ENCODE data around the gene XPA. TPM values are rescaled to one million over a fixed set of nuclear protein-coding genes. Genes with fewer than 3 reads are reported as not detected.
A peak's percentile ranks its signal among the peaks of the same experiment; 100 is the strongest.

The XPA gene
- polyA plus RNA-seq, 3 donors, result 2.9 to 15.8 (median 15.4) TPM

GRCh38 chr9:97742545-97742944 is 45.4 kb upstream of the XPA start:
- Histone ChIP-seq H3K36me3 (replicated peaks in 1 of 2; ENCODE audit: control insufficient read depth in 1 of 2, insufficient read depth in 2 of 2, low read length in 2 of 2) (no peaks in the 10 kb centered on the region), H3K4me2 (replicated peaks; ENCODE audit: extremely low read depth, low read length, poor library complexity, severe bottlenecking) (no peak overlapping the region), H3K4me3 (replicated peaks in 1 of 3; ENCODE audit: low read depth in 2 of 3, low read length in 3 of 3) (no peak overlapping the region), H4K20me1 (ENCODE audit: insufficient read depth, low read length) (no peaks in the 10 kb centered on the region), H3K27ac (ENCODE audit: low read depth in 1 of 2, low read length in 2 of 2) (no peak overlapping the region), H3K9me3 (replicated peaks in 1 of 2; ENCODE audit: control insufficient read depth in 1 of 2, insufficient read depth in 1 of 2, low read length in 2 of 2) (peaks cover 17 to 32% of the 10 kb centered on the region in 2 donors), H2AFZ (ENCODE audit: insufficient read depth, low read depth, low read length, poor library complexity, severe bottlenecking) (no peak overlapping the region), H3K4me1 (ENCODE audit: control insufficient read depth in 1 of 2, insufficient read depth in 2 of 2, low read length in 2 of 2) (peaks cover 6 to 9% of the 10 kb centered on the region in 2 donors), H3K9ac (ENCODE audit: insufficient read depth, low read length, poor library complexity, severe bottlenecking) (no peak overlapping the region), H3K79me2 (ENCODE audit: insufficient read depth, low read length) (no peaks in the 10 kb centered on the region), H3K27me3 (ENCODE audit: control insufficient read depth in 2 of 2, insufficient read depth in 2 of 2, low read length in 2 of 2) (peaks cover 31 to 65% of the 10 kb centered on the region in 2 donors)
- Mint-ChIP-seq H3K9me3 (peaks cover 9 to 22% (median 18%) of the 10 kb centered on the region in 7 donors), H3K36me3 (peaks cover 0 to 4% of the 10 kb centered on the region in 2 donors), H3K4me3 (peak overlapping the region in 1 of 2 donors; percentile 52), H3K27ac (no peak overlapping the region), H3K4me1 (peaks cover 11% of the 10 kb centered on the region), H3K27me3 (ENCODE audit: low read depth in 3 of 3) (peaks cover 54 to 72% (median 58%) of the 10 kb centered on the region in 3 donors)
- intact Hi-C loops (cut with micrococcal nuclease), result no loop called here
- no peak for TF ChIP-seq CTCF (IDR thresholded peaks at IDR 0.05)
- no peak for DNase-seq
- WGBS (ENCODE audit: insufficient coverage), result 99% methylated on average over 9 of the region's 10 CpGs

DNA sequence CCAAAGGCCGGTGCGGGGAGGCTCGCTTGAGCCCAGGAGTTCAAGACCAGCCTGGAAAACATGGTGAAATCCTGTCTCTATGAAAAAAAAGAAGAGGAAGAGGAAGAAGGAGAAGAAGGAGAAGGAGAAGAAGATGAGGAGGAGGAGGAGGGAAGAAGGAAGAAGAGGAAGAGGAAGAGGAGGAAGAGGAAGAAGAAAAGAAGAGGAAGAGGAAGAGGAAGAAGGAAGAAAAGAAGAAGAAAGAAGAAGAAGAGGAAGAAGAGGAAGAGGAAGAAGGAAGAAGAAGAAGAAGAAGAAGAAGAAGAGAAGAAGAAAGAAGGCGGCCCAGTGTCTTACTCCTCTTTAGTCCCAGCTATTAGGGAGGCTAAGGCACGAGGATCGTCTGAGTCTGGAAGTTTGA is 44.8 kb upstream of the XPA start:
- WGBS (ENCODE audit: insufficient coverage), result 100% methylated on average over 3 of the region's 6 CpGs
- Histone ChIP-seq H3K4me2 (replicated peaks; ENCODE audit: extremely low read depth, low read length, poor library complexity, severe bottlenecking) (no peak overlapping the region), H3K9ac (ENCODE audit: insufficient read depth, low read length, poor library complexity, severe bottlenecking) (no peak overlapping the region), H3K4me1 (ENCODE audit: control insufficient read depth in 1 of 2, insufficient read depth in 2 of 2, low read length in 2 of 2) (peaks cover 6 to 9% of the 10 kb centered on the region in 2 donors), H3K4me3 (replicated peaks in 1 of 3; ENCODE audit: low read depth in 2 of 3, low read length in 3 of 3) (no peak overlapping the region), H3K9me3 (replicated peaks in 1 of 2; ENCODE audit: control insufficient read depth in 1 of 2, insufficient read depth in 1 of 2, low read length in 2 of 2) (peaks cover 17 to 32% of the 10 kb centered on the region in 2 donors), H3K27ac (ENCODE audit: low read depth in 1 of 2, low read length in 2 of 2) (no peak overlapping the region), H3K79me2 (ENCODE audit: insufficient read depth, low read length) (no peaks in the 10 kb centered on the region), H4K20me1 (ENCODE audit: insufficient read depth, low read length) (no peaks in the 10 kb centered on the region), H3K36me3 (replicated peaks in 1 of 2; ENCODE audit: control insufficient read depth in 1 of 2, insufficient read depth in 2 of 2, low read length in 2 of 2) (no peaks in the 10 kb centered on the region), H2AFZ (ENCODE audit: insufficient read depth, low read depth, low read length, poor library complexity, severe bottlenecking) (no peak overlapping the region), H3K27me3 (ENCODE audit: control insufficient read depth in 2 of 2, insufficient read depth in 2 of 2, low read length in 2 of 2) (peaks cover 31 to 65% of the 10 kb centered on the region in 2 donors)
- Mint-ChIP-seq H3K9me3 (peaks cover 9 to 23% (median 18%) of the 10 kb centered on the region in 7 donors), H3K4me3 (peak overlapping the region in 1 of 2 donors; percentile 67), H3K27me3 (ENCODE audit: low read depth in 3 of 3) (peaks cover 58 to 72% (median 59%) of the 10 kb centered on the region in 3 donors), H3K27ac (peak overlapping the region in 1 of 7 donors; percentile 73), H3K36me3 (peaks cover 0 to 4% of the 10 kb centered on the region in 2 donors), H3K4me1 (peaks cover 11% of the 10 kb centered on the region)
- no peak for DNase-seq
- intact Hi-C loops (cut with micrococcal nuclease), result no loop called here
- no peak for TF ChIP-seq CTCF (IDR thresholded peaks at IDR 0.05)
